HCT116 (cell line): ENCODE measurements around the gene TTLL11. TPM values are rescaled to one million over a fixed set of nuclear protein-coding genes. Genes with fewer than 3 reads are reported as not detected.

Source experiments
- ATAC-seq: fragments of 200-7000 bp; cut with Tn5 transposase; 2 replicates; pipeline ENCODE4 v1.9.1; 2020; ENCODE audit warnings: mild to moderate bottlenecking, moderate library complexity
- BruUV-seq: library from RNA; stranded (reverse); fragments of 400-500 nt; replicated peaks from 2 replicates; lab custom pipeline; 2021; lab: Mats Ljungman, UMichigan
- CTCF ChIA-PET: fragments of 300-600 bp; sonication (Branson Sonifier 250); formaldehyde crosslinking; loops from one replicate; lab custom pipeline; 2021; ENCODE audit warnings: antibody characterized with exemption; lab: Charles Lee
- POLR2A ChIA-PET: fragments of 300-600, 350-600 bp; sonication (Branson Sonifier 250); formaldehyde crosslinking; loops from one replicate; lab custom pipeline; 2021; ENCODE audit warnings: antibody characterized with exemption; lab: Charles Lee
- RAD21 ChIA-PET, 2 experiments: fragments of 300-600 bp; sonication (Branson Sonifier 250); formaldehyde crosslinking; loops; one replicate each; lab custom pipeline; 2023; ENCODE audit warnings: low total read pairs in 2 of 2; ENCODE audit not compliant: uncharacterized antibody in 2 of 2, unreplicated experiment in 2 of 2, low non-redundant PET in 1 of 2; lab: Charles Lee
- DNase-seq: peaks from one replicate; pipeline ENCODE4 v3.0.0-alpha.2; 2010; ENCODE audit warnings: low read depth, low spot score
- H2AFZ ChIP-seq: fragments of 200-600 bp; shearing (Covaris generic), sonication (generic); 2 replicates; pipeline ENCODE4 v1.6.1; 2017; ENCODE audit warnings: low read depth, mixed run types, mixed read lengths, antibody characterized with exemption, low read length; ENCODE audit not compliant: poor library complexity, severe bottlenecking
- H3K27ac ChIP-seq: 2 replicates; pipeline ENCODE4 v1.5.1; 2012; ENCODE audit warnings: low read depth, low read length
- H3K27me3 ChIP-seq: fragments of 200-600 bp; sonication (generic); 2 replicates; pipeline ENCODE4 v1.6.1; 2016; ENCODE audit warnings: mixed run types, low read length, mixed read lengths; ENCODE audit not compliant: insufficient read depth
- H3K36me3 ChIP-seq, 2 experiments: fragments of 200-500 bp in 1 of 2; fragments of 200-600 bp in 1 of 2; sonication (Bioruptor generic) in 1 of 2; sonication (generic) in 1 of 2; 2 replicates each; pipeline versions ENCODE4 v1.5.1 to v1.6.1; 2014 to 2016; ENCODE audit warnings: low read length in 2 of 2, inconsistent platforms in 1 of 2, mixed read lengths in 1 of 2, mixed run types in 1 of 2; ENCODE audit not compliant: insufficient read depth in 2 of 2, control insufficient read depth in 1 of 2
- H3K4me1 ChIP-seq, 2 experiments: fragments of 200-600 bp in 1 of 2; sonication (generic) in 1 of 2; 2 replicates each; pipeline versions ENCODE4 v1.5.1 to v1.6.1; 2012 to 2017; ENCODE audit warnings: low read length in 2 of 2, inconsistent platforms in 1 of 2, mild to moderate bottlenecking in 1 of 2, mixed read lengths in 1 of 2, mixed run types in 1 of 2, moderate library complexity in 1 of 2; ENCODE audit not compliant: insufficient read depth in 2 of 2, control insufficient read depth in 1 of 2
- H3K4me2 ChIP-seq: fragments of 200-600 bp; sonication (generic); 2 replicates; pipeline ENCODE4 v1.6.1; 2017; ENCODE audit warnings: mixed run types, low read length, mixed read lengths
- H3K4me3 ChIP-seq, 2 experiments: fragments of 200-600 bp in 1 of 2; sonication (generic) in 1 of 2; replicated peaks in 1 of 2; 2 replicates each; pipeline ENCODE4 v1.5.1; 2011 to 2016; ENCODE audit warnings: low read length in 2 of 2, control low read depth in 1 of 2, low read depth in 1 of 2, mild to moderate bottlenecking in 1 of 2, mixed read lengths in 1 of 2, mixed run types in 1 of 2
- H3K79me2 ChIP-seq: fragments of 200-600 bp; sonication (generic); 2 replicates; pipeline ENCODE4 v1.6.1; 2017; ENCODE audit warnings: mild to moderate bottlenecking, mixed run types, low read length, moderate library complexity, mixed read lengths; ENCODE audit not compliant: insufficient read depth
- H3K9ac ChIP-seq: fragments of 200-600 bp; sonication (generic); 2 replicates; pipeline ENCODE4 v1.6.1; 2016; ENCODE audit warnings: low read length, mixed read lengths
- H3K9me2 ChIP-seq: fragments of 200-600 bp; sonication (generic), shearing (Covaris generic); 2 replicates; pipeline ENCODE4 v1.6.1; 2017; ENCODE audit warnings: mixed run types, mild to moderate bottlenecking, moderate library complexity; ENCODE audit not compliant: insufficient read depth
- H3K9me3 ChIP-seq, 2 experiments: fragments of 200-500 bp in 1 of 2; fragments of 200-600 bp in 1 of 2; sonication (Bioruptor generic) in 1 of 2; sonication (generic) in 1 of 2; 2 replicates each; pipeline ENCODE4 v1.6.1; 2014 to 2017; ENCODE audit warnings: low read length in 2 of 2, mixed read lengths in 2 of 2, inconsistent platforms in 1 of 2, low read depth in 1 of 2, mild to moderate bottlenecking in 1 of 2, mixed run types in 1 of 2, moderate library complexity in 1 of 2; ENCODE audit not compliant: control insufficient read depth in 1 of 2, insufficient read depth in 1 of 2
- H4K20me1 ChIP-seq: fragments of 200-600 bp; sonication (generic), shearing (Covaris generic); 2 replicates; pipeline ENCODE4 v1.6.1; 2017; ENCODE audit warnings: mixed run types, mild to moderate bottlenecking, moderate library complexity; ENCODE audit not compliant: insufficient read depth
- CBX3 ChIP-seq: IDR thresholded peaks from 2 replicates; pipeline ENCODE4 v1.6.1; 2012; ENCODE audit warnings: low read depth
- CEBPB ChIP-seq: IDR thresholded peaks from 2 replicates; pipeline ENCODE4 v1.6.1; 2012; ENCODE audit warnings: low read depth
- EZH2phosphoT487 ChIP-seq: fragments of 200-600 bp; IDR thresholded peaks from 2 replicates; pipeline ENCODE4 v1.6.1; 2018; ENCODE audit warnings: antibody characterized with exemption, borderline replicate concordance
- MAX ChIP-seq: IDR thresholded peaks from 2 replicates; pipeline ENCODE4 v1.6.1; 2012
- POLR2AphosphoS5 ChIP-seq: IDR thresholded peaks from 2 replicates; pipeline ENCODE4 v1.6.1; 2011; ENCODE audit warnings: mild to moderate bottlenecking, low read depth, low read length, moderate library complexity
- TCF7L2 ChIP-seq: IDR thresholded peaks from 2 replicates; pipeline ENCODE4 v1.7.0; 2011; ENCODE audit warnings: borderline replicate concordance, inconsistent platforms; ENCODE audit not compliant: insufficient read depth, insufficient read length; ENCODE audit errors: extremely low read depth
- YY1 ChIP-seq: IDR thresholded peaks from 2 replicates; pipeline ENCODE4 v1.6.1; 2011; ENCODE audit warnings: low read length, low read depth, moderate library complexity, mild to moderate bottlenecking; ENCODE audit not compliant: insufficient replicate concordance; ENCODE audit errors: extremely low read depth
- ZBTB33 ChIP-seq: IDR thresholded peaks from 2 replicates; pipeline ENCODE4 v1.6.1; 2011; ENCODE audit warnings: mild to moderate bottlenecking, low read length, moderate library complexity; ENCODE audit not compliant: insufficient replicate concordance; ENCODE audit errors: extremely low read depth
- intact Hi-C: fragments of 100-400 bp; cut with micrococcal nuclease; formaldehyde crosslinking; loops from 2 replicates; pipeline ENCODE4 v1.10.0; 2022
- total RNA-seq: library from RNA; stranded (reverse); gene quantifications from one replicate; pipeline ENCODE4 v1.2.1, GENCODE V29; 2021; ENCODE audit not compliant: unreplicated experiment

The TTLL11 gene
- total RNA-seq, 1 experiment from 2014 or later = 2.2 TPM

- no peak overlapping the region for H3K4me3 ChIP-seq
- intact Hi-C loops = no loop called here
- BruUV-seq = no TSS peak
- ChIA-PET CTCF (no interaction called here), POLR2A (no interaction called here), RAD21 (no interaction called here)
- no peak for ATAC-seq
- H4K20me1 ChIP-seq = no peaks in the 10 kb centered on the region
- DNase-seq = no peak
- H3K9me3 ChIP-seq = no peaks in the 10 kb centered on the region
- peaks cover 0 to 2% of the 10 kb centered on the region in 2 experiments; a peak in 1 of 4 replicates for H3K4me1 ChIP-seq
- no peaks in the 10 kb centered on the region; the same call in 1 of the 2 replicates for H3K27me3 ChIP-seq
- no peak overlapping the region for H2AFZ ChIP-seq
- no peak overlapping the region for H3K9ac ChIP-seq
- no peaks in the 10 kb centered on the region for H3K79me2 ChIP-seq
- no peak overlapping the region for H3K27ac ChIP-seq
- no peak overlapping the region for H3K4me2 ChIP-seq
- no peaks in the 10 kb centered on the region for H3K36me3 ChIP-seq
- TF ChIP-seq YY1 = no peak
- no peak for TF ChIP-seq POLR2AphosphoS5
- TF ChIP-seq CBX3 = no peak
- TF ChIP-seq TCF7L2 = no peak
- no peak for TF ChIP-seq CEBPB
- TF ChIP-seq ZBTB33 = no peak
- no peak for TF ChIP-seq MAX
- no peak for TF ChIP-seq EZH2phosphoT487
- H3K9me2 ChIP-seq = no peaks in the 10 kb centered on the region
These were observed 153.5 kb downstream of the TTLL11 start for GRCh38 chr9:121939643-121940042.
